SH-SY5Y (cell line): Measurements from ENCODE around the gene EFCAB6.

Experiments used
- GATA2 ChIP-seq: IDR thresholded peaks from 2 replicates; pipeline ENCODE4 v1.6.1; 2011; ENCODE audit warnings: mild to moderate bottlenecking, low read depth, low read length
- GATA3 ChIP-seq: IDR thresholded peaks from 2 replicates; pipeline ENCODE4 v1.6.1; 2011; ENCODE audit warnings: low read depth, mild to moderate bottlenecking, low read length, moderate library complexity

- no peak for TF ChIP-seq GATA2
- TF ChIP-seq GATA3, result no peak
Measured at GRCh38 chr22:43483266-43483665, 328.8 kb downstream of the EFCAB6 start.
